ENCODE data around the gene ECSCR.
A peak's percentile ranks its signal among the peaks of the same experiment; 100 is the strongest.
"Not testable (repeated sequence)": the region's sequence is repeated elsewhere in the genome, so short reads cannot be mapped to it uniquely, and the experiment has no call there.

The ECSCR gene, protein sequence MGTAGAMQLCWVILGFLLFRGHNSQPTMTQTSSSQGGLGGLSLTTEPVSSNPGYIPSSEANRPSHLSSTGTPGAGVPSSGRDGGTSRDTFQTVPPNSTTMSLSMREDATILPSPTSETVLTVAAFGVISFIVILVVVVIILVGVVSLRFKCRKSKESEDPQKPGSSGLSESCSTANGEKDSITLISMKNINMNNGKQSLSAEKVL

DNA sequence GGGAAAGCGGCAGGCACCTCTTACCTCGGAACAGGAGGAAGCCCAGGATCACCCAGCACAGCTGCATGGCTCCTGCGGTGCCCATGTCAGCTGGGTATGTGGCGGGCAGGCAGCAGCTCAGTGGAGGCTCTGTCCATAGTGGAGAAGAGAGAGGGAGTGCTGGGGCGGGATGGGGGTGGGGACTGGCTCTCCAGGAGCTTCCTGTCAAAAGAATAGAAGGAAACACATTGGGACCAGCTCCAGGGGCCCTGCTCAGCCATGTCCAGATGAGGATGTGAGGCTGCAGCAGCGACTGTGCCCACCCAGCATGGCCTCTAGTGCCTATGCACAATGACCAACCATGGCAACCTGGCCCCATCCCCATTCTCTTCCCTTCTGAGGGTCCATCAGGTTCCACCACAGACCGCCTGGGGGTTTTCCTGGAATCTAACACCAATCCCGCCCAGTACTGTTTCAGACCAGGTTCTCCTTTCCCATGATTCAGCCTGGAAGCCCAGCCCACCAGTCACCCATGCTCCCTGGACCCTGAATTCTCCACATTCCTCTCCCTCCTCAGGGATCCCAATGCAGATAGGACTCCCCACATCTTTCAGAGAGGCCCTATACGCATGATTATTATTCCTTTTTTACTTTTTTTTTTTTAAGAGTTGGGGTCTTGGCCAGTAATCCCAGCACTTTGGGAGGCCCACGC, at the start of gene ECSCR:
Gene ECSCR (minus strand): TSS at position 158 of the 691 bp plus-strand sequence. CDS start 73 bp downstream, at position 85.
- DNase-seq (ENCODE audit: low spot score): no peak

DNA sequence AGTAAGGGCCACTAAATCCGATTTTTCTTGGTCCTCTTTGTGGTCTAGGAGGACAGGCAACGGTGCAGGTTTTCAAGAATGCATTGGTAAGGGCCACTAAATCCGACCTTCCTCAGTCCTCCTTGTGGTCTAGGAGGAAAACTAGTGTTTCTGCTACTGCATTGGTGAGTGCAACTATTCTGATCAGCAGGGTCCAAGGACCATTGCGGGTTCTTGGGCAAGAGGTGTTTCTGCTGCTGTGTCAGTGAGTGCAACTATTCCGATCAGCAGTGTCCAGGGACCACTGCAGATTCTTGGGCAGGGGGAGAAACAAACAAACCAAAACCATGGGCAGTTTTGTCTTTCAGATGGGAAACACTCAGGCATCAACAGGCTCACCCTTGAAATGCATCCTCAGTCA, 42.2 kb upstream of the ECSCR start:
- DNase-seq (ENCODE audit: low spot score): not testable (repeated sequence)

DNA sequence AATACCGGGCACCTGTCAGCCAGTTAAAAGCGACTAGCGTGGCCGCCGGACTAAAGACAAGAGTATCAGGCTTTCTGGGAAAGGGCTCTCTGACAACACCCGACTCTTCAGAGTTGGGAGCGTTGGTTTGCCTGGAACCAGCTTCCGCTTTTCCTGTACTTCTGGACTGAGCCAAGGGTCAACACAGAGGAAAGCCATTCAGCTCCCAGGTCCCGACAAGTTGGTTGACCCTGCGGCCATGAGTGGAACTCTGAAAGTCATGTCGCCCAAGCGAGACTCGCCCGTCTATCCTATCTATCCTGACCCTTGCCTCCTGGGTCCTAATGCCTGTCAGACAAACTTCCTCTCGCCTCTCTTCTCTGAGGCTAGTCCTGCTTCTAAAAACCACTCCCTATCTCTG, 41.3 kb upstream of the ECSCR start:
- not testable (repeated sequence) for DNase-seq (ENCODE audit: low spot score)

DNA sequence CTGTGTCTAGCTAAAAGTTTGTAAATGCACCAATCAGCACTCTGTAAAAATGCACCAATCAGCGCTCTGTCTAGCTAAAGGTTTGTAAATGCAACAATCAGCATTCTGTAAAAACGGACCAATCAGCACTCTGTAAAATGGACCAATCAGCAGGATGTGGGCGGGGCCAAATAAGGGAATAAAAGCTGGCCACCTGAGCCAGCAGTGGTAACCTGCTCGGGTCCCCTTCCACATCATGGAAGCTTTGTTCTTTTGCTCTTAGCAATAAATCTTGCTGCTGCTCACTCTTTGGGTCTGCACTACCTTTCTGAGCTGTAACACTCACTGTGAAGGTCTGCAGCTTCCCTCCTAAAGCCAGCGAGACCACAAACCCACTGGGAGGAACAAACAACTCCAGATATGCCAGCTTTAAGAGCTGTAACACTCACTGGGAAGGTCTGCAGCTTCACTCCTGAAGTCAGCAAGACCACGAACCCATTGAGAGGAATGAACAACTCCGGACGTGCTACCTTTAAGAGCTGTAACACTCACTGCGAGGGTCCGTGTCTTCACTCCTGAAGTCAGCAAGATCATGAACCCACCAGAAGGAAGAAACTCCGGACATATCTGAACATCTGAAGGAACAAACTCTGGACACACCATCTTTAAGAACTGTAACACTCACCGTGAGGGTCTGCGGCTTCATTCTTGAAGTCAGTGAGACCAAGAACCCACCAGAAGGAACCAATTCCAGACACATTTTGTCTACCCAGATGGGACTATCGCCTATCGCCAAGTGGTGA, 40.7 kb upstream of the ECSCR start:
- DNase-seq (ENCODE audit: low spot score): not testable (repeated sequence)

DNA sequence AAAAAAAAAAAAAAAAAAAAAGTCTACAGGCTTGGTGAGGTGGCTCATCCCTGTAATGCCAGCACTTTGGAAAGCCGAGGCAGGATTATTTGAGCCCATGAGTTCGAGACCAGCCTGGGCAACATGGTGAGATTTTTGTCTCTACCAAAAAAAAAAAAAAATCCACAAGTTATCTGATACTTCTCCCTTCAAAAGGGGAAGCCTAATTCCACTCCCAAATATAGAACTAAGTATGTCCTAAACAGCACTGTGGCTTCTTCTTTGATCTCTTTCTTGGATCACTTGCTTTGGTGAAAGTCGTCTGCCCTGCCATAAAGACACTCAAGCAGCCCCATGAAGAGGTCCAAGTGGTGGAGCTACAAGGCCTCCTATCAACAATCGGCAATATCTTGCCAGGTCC, 38.8 kb upstream of the ECSCR start:
- no peak for DNase-seq (ENCODE audit: low spot score)

DNA sequence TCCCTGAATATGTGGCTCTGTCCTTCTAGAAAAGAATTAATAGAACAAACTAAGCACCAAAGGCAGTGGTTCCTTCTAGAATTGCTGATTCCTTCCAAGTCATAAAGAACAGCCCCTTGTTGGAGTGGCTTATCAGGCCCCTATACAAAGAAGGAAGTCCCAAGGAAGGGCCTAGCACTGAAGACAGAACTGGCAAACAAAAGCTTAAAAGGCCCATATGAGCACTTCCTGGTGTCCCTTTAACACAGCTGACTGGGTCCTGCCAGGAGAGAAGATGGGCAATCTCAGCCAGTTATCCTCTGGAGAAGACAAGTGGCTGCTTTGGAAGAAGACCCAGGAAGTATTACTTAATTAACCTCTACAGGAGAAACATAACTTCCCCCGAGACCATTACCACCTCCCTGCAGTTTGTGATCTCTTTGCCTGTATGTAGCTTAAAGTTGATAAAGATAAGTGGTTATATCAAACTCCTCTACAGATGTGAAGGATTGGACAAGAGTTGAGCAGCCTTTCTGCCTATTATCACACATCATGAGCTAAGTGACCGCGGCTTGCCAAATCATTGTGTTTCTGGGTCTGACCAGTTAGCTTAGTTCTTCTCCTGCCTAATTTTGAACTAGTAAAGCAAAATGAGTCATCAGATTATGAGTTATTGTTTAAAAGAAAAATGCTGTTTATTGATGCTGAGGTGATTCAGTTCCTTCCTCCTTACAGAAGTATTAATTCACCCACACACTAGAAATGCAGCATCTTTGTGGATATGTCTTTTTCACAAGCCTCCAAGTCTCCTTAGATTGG, 33.3 kb upstream of the ECSCR start:
- no peak for DNase-seq (ENCODE audit: low spot score)

DNA sequence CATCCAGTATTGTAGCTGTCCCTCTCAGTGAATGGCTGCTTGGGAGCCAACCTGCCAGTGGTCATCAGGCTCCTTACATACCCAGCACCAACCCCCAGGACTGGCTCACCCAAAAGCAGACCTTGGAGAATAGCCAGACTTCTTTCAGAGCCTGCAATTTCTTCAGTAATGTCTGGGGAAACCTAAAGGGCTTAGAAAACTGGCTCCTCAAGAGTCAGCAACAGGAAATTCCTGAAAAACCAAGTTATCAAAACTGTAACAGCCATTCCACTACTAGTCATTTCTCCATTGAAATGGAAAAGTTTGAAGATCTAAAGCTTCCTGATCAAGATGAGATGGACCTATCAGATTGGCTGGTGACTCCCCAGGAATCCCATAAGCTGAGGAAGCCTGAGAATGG, 32.3 kb upstream of the ECSCR start:
- DNase-seq (ENCODE audit: low spot score): no peak

DNA sequence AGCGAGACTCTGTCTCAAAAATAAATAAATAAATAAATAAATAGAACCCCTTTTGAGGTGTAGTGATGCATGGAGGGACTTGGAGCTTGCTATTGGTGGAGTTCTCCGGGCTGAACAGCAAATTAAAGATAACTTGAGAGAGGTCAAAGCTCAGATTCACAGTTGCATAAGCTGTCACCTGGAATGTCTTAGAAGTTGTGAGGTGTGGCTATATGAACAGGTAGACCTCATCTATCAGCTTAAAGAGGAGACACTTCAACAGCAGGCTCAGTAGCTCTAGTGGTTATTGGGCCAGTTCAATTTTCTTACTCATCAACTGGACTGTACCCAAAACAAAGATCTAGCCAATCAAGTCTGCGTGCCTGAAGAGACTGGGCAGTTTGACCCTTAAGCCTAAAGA, 31.7 kb upstream of the ECSCR start:
- DNase-seq (ENCODE audit: low spot score): no peak

DNA sequence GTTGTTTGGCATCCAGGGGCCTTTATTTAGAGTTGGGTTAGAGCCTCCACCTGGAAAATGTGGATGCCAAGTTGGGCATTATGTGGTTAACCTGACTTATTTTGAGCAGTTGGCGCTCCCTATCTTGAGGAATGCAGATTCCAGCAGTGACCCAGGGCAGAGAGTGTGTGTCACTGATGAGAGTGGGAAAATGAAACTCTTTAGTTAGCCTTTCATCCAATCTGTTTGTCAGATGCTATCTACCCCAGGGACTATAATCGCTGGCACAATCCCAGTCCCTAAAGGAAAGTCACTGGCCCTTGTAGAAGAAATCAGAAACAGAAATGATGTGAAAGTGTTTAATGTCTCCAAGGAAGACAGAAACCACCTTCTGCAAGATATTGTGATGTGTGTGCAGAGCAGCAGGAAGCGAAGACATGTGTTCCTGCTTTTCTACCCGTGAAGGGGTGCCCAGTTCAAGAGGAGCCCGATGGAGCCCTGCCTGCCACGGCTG, 30.2 kb upstream of the ECSCR start:
- DNase-seq (ENCODE audit: low spot score): no peak

DNA sequence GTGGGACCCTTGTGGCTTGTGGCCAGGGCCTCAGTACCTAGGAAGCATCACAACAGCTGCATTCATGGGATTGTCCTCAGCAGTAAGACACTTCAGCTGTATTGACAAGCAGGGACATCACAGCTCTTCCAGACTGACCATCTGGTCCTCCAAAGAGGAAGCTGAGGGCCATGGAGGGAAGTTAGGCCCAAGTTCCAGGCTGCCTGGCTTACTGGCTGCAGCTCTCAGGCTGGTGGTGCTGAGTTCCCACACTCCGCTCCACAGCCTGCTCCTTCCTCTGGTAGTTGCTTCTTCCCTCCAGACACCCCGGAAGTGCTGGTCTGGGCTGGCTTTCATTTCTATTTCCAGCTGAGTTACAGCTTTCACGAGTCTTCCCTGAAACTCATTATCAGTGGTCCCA, 25.7 kb upstream of the ECSCR start:
- DNase-seq (ENCODE audit: low spot score): peak; percentile 48

DNA sequence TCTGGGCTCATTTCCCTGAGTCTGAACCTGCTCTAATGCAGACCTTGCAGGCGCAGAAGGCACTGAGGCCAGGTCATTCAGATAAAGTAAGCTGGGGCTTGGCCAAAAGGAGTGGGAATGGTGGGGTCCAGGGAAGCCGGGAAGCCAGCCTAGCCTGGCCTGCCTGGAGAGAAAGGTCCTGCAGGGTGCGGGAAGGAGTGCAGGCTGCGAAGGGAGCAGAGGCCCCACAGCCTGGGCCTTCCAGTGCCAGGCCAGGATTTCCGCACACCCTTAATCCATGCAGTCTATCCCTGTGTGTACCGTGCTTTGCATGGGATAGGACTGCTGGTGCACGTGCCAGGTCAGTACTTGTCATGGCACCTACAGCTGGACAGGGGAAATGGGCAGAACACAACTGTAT, 23.7 kb upstream of the ECSCR start:
- no peak for DNase-seq (ENCODE audit: low spot score)

DNA sequence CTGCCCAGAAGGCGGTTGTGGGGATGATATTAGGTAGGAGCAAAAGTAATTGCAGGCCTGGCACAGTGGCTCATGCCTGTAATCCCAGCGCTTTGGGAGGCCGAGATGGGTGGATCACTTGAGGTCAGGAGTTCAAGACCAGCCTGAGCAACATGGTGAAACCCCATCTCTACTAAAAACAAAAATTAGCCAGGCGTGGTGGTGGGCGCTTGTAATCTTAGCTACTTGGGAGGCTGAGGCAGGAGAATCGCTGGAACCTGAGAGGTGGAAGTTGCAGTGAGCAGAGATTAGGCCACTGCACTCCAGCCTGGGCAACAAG, 20.3 kb upstream of the ECSCR start:
- DNase-seq (ENCODE audit: low spot score): not testable (repeated sequence)

DNA sequence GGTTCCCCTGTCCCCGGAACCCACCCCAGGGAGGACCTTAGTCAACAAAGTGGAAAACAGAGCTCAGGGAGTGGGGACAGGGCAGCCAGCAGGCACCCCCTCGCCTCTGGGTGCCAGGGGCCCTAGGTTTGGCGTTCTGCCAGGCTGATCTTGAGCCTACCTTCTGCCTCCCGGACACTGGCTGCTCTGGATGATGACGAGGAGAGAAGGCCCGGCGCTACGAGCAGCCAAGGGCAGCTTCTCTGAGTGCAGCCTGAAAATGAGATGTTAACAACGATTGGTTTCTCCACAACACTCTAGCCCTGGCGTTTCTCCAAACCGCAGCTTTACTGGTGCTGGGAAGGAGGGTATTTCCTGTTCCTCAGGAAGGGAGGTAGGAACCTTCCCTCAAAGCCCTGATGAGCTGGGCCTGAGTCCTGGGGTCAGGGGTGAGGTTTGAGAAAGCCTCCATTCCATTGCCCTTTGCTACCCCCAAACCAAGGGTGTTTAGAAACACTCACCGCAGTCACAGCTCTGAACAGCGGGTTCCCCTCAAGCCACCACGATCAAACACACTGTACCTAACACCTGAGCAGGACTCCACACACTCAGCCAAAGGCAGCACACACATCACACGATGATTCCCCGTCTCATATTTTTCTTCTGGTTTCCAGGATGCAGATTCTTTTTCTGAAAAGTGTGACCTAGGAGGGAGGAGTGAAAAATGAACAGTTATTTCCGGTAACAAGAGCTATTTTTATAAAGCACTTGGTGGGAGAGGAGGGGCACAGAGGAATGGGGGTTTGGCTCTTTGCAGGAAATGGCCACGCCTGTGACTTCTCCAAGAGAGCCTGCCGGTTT, 19.7 kb upstream of the ECSCR start, which contains the start of gene STING1:
Gene STING1 (minus strand): TSS at position 709 of the 840 bp plus-strand sequence. CDS start 1,054 bp downstream, outside the sequence.
- DNase-seq (ENCODE audit: low spot score): peak; percentile 51

DNA sequence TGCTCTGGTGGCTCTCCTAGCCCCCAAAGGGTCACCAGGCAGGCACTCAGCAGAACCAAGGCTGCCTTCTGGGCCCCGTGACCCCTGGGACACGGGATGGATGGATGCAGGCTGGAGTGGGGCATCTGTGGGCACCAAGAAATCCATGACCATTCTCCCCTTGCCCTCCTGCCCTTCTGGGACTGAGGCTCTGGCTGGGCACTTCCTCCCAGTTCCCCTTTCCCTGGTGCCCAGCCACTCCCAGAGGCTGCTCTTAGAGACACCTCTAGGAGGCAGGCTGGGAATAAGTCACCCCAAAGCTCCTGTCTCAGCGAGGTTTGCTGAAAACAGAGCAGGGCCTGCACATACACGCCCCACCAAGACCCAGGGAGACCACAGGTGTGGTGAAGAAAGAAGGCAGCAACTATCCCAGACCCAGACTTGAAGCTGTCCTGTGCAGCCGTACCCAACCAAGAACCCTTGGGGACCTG, 19.1 kb upstream of the ECSCR start:
- DNase-seq (ENCODE audit: low spot score): no peak

DNA sequence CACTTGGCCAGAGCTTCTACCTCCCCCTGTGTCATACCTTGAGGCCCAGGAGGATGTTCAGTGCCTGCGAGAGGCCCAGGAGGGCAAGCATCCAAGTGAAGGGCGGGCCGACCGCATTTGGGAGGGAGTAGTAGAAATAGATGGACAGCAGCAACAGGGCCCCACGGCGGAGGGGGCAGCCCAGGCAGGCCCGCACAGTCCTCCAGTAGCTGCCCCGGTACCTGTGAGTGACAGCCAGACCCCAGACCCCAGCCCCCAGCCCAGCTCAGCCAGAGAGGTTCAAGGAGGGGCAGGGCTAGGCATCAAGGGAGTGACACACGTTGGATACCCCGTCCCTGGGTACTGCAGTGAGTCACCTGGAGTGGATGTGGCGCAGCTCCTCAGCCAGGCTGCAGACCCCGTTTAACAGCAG, 18.6 kb upstream of the ECSCR start:
- no peak for DNase-seq (ENCODE audit: low spot score)

DNA sequence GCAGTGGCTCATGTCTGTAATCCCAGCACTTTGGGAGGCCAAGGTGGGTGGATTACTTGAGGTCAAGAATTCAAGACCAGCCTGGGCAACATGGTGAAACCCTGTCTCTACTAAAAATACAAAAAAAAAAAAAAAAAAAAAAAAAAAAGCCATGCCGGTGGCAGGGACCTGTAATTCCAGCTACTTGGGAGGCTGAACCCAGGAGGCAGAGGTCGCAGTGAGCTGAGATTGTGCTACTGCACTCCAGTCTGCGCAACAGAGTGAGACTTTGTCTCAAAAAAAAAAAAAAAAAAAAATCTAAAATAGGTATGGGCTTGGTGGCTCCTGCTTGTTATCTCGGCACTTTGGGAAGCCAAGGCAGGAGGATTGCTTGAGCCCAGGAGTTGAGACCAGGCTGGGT, 17.2 kb upstream of the ECSCR start:
- not testable (repeated sequence) for DNase-seq (ENCODE audit: low spot score)

DNA sequence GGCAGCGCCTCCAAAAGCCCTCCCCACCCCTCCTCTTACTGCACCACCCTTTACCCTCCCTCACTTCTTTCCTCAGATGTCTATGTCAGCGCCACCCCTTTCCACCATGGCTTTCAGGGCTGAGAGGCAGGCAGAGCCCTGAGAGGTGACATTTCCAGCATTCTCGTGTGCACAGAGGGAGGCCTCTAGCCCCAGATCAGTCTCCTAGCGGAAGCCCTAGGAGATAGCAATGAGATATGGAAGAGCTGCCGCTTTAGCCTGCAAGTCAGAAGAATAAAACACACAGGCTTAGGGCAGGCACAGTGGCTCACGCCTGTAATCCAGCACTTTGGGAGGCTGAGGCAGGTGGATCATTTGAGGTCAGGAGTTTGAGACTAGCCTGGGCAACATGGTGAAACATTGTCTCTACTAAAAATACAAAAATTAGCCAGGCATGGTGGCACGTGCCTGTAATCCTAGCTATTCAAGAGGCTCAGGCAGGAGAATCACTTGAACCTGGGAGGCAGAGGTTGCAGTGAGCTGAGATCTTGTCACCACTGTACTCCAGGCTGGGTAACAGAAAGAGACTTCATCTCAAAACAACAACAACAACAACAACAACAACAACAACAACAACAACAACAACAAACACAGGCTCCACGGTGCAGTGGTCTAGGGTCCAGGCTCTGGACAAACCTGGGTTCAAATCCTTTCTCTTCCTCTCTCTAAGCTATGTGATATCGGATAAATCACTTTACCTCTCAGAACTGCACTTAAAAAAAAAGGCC, 16.3 kb upstream of the ECSCR start:
- not testable (repeated sequence) for DNase-seq (ENCODE audit: low spot score)

DNA sequence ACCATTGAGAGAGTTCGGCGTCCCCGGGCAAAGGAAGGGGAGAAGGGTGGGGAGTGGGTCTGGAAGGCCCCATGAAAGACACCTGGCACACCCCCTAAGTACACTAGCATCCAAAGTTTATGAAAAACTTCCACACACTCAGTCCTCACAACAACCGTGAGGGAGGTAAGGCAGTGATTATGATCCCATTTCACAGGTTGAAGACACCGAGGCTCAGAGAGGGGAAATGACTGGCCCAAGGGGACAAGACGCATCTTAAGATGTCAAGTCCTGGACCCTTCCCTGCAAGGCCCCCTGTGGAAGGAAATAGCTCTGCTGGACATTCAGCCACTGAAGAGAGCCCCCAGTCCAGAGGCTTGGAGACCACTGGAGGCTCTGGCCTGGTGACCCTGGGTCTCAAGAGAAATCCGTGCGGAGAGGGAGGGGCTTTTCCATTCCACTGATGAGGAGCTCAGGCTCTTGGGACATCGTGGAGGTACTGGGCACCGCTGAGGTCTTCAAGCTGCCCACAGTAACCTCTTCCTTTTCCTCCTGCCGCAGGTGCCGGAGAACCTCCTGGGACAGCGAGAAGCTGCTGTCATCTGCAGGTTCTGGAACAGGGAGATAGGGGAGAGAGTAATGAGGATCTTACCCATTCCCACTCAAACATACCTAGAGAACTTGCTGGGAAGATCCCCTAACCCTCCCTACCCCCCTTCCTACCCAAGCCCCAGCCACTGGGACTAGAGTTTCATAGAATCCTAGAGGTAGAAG, 13.5 kb upstream of the ECSCR start:
- DNase-seq (ENCODE audit: low spot score): no peak
